GM18508 (cell line): ENCODE measurements around the gene HOXB1.

Experiments
- ATAC-seq: cut with Tn5 transposase; IDR thresholded peaks from one replicate; pipeline ENCODE4 v1.9.1; 2021; ENCODE audit warnings: moderate number of reproducible peaks; ENCODE audit not compliant: insufficient read depth, unreplicated experiment

Gene HOXB1

GRCh38 chr17:48530887-48531272 lies at the start of gene HOXB1:
Gene HOXB1 (minus strand): TSS chr17:48531011. CDS start chr17:48530904, 107 bp downstream.
- ATAC-seq = no peak

DNA sequence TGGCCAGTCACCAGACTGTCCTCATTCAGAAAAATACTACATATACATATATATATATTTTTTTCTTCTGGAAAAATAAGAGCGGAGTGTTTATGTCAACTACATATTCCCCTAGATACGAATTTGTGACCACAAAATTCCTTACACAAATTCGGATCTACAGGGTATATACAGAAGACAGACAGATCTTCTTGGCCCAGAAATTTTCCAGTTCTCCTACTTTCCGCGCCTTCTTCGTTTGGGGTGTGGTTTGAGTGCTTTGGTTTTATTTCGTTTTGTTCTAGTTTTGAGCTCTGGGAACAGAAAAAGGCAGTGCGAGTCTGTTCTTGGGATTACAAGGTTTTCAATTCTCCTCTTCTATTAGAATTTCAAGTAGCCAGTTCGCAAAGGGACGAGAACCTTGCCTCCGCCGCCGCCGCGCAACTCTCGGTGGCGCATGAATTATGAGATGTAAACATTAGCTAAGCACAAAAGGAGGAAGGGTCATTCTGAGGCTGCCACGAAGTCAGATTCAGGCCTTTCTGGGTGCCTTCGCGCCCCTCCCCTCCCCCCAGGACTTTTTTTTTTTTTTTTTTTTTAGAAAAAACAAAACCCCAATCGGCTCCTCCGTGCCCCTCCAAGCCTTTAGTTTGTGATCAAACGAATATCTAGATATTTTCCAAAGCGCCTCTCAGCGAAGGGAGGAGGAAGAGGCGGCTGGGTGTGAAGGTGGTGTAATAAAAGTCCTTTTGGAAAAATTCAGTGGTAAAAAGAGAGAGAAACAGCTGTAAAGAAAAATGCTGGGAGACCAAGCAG lies 49.1 kb upstream of the HOXB1 start:
- no peak for ATAC-seq

DNA sequence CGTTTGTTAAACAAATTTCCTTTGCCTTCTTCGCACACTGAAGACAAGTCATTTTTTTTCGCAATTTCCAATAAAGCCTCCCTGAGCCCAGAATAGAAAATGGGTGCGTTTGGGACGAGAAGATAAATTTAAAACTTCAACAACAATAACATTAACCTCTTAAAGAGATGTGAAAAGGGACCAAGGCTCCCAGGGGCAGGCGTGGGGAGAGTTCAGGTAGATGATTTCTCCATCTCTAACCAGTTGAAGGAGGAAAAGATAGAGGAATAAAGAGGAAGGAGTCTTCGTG lies 48.6 kb upstream of the HOXB1 start:
- ATAC-seq = no peak

DNA sequence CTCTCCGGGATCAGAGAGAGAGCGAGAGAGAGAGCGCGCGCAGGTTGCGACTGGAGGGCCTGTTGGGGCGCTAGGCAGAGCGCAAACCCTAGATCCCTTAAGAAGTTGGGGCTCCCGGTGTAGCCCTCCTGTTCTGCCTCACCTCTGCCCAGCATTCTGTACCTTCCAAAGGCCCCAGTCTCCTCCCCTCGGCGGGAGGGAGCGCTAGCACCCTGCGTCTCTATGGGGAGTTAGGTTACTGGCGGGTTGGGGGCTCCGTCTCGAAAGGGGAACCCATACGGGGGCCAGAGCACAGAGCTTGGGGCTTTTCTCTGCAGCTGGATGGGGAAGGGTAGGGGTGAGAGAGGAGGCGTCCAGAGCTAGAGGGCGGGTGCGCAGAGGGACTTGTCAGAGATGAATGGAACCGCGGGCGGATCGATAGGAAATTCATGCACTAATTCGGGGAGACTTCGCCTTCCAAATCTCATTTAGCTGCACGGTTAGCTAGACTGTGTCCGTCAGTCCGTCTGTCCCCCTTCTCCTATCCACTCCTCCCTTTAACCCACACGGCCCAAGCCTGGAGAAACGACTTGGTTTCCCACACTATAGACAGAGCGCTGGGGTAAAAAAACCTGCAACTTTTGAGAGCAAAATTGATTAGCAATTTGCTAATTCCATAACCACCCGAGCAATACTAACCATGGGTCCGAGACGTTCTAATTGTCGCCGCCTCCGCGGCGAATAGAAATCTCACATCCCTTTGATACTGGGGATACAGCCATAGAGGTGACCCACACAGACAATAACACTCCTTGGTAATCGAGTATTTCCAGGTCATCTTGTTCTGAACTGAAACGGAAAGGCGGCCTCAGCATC lies 48.0 kb upstream of the HOXB1 start:
- no peak for ATAC-seq

DNA sequence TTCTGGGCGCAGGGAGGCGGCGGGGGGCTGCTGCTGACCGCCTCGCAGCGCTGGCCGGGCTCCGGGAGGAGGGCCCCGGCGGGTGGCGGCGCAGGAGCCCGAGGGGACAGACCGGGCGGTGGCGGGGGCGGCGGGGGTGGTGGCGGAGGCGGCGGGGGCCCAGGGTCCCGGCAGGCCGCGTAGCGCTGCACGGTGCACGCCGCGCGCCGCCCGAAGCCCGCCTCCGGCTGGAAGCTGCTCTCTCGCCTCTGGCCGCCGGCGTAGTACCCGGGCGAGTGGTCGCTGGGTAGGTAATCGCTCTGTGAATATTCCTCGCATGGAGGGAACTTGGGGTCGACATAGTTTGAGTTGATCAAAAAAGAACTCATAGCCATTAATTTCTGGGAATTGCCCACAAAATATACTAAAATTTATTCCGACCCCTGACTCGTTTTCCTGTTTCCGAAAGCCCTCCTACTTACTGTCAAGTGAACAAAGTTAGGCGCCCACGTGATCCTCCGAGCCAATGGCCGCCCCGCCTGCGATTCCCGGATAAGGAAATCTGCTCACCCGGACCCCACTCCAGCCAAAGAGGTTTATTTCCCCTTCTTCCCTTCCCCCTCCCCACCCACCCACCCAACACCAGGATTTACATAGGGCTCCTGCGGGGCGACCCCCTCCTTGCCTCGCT lies 47.3 kb upstream of the HOXB1 start, which contains the start of gene HOXB4:
Gene HOXB4 (minus strand): TSS at position 405 of the 670 bp plus-strand sequence. CDS start 31 bp downstream, at position 374.
- no peak for ATAC-seq

GRCh38 chr17:48577330-48577945 lies 46.6 kb upstream of the HOXB1 start:
- ATAC-seq = no peak

DNA sequence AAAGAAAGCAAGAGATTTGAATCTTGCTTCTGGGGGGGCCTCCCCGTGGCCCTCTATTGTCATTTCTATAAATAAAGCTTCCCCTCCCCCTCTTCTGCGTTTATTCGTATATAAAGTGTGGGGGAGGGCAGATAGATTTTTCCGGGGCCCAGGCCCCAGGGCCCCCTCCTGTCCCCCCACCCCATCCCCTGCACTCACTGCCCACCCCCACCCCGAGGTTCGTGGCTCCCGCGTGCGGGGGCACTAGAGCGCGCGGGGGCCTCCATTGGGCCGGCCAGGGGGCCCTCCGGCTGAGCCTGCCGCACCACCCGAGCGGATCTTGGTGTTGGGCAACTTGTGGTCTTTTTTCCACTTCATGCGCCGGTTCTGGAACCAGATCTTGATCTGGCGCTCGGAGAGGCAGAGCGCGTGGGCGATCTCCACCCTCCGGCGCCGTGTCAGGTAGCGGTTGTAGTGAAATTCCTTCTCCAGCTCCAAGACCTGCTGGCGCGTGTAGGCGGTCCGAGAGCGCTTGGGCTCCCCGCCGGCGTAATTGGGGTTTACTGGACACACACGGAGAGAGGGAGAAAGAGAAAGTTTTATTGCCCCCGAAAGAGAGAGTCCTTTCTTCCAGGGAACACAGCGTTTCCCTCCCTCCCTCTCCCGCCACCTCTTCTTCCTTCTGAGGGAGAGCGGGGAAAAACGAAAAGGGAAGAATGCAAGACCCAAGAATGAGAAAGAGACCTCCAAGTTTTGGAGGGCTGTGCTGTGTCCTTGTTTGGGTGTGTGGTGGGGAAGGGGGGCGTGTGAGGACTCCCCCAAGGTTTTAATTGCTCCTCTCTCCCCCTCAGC lies 45.9 kb upstream of the HOXB1 start:
- ATAC-seq = no peak

DNA sequence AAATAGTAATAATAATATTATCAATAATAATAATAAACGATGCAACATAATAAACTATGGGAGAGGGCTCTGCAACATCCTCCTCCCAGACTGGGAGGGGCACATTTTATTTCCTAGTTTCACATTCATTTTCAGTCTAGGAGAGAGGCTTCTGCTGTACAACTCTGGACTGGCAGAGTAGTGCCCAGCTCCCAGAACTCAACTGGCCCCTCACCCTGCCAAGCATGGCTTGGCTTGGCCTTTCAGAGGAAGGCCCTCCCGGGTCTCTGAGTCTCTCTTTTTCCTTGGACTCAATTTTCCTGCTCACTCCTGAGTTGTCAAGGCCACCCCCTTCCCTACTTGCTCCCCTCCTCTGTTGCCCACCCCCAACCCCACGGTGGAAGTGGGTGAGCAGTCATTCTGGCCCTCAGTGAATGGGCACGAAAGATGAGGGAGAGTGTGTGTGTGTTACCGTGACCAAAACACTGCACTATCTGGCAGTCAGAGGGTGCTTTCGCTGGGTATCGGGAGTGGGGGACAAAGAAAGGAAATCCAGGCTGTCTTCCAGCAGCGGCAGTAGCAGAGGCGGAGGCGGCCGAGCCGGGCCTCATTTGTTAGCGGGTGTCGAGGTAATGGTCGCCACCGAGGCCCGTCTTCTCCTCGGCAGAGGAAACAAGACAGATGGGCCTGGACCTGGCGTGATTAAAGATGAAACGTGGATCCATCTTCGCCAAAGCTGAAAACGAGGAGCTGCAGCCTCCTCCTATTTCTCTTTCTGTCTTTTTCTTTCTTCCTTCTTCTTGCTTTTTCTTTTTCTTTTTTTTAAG lies 45.1 kb upstream of the HOXB1 start:
- no peak for ATAC-seq

GRCh38 chr17:48575066-48575582 lies 44.3 kb upstream of the HOXB1 start:
- ATAC-seq = no peak

GRCh38 chr17:48574505-48575065 lies 43.8 kb upstream of the HOXB1 start:
- no peak for ATAC-seq

DNA sequence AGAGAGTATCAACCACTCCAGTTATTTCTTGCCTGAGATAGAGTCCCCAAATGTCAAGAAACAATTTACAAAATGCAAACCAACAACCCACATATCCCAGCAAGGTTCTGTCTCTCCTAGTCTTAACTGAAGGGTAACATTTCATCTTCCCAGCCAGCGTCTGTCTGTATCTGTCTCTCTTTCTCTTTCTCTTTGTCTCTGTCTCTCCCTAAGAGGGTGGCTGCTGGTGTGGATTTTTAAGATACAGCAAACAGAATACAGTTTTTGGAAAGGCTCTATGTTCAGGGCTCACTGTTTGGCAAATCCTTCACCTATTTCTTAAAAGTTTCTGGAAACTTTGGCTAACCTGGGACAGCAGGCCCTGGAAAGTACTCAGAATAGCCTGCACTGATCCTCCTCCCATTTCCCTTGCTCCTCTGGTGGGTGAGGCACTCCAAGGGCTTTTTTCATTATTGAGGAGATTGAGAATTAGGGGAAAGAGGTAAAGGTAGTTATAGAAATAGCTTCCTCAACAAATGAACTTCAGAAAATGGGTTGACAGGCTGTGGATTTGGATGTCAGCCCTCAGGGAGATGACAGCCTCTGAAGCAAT lies 41.1 kb upstream of the HOXB1 start:
- ATAC-seq = no peak

- no peak for ATAC-seq
These were observed 40.4 kb upstream of the HOXB1 start for GRCh38 chr17:48571024-48571818.

- ATAC-seq = no peak
These were observed 39.7 kb upstream of the HOXB1 start for GRCh38 chr17:48570325-48571023.

DNA sequence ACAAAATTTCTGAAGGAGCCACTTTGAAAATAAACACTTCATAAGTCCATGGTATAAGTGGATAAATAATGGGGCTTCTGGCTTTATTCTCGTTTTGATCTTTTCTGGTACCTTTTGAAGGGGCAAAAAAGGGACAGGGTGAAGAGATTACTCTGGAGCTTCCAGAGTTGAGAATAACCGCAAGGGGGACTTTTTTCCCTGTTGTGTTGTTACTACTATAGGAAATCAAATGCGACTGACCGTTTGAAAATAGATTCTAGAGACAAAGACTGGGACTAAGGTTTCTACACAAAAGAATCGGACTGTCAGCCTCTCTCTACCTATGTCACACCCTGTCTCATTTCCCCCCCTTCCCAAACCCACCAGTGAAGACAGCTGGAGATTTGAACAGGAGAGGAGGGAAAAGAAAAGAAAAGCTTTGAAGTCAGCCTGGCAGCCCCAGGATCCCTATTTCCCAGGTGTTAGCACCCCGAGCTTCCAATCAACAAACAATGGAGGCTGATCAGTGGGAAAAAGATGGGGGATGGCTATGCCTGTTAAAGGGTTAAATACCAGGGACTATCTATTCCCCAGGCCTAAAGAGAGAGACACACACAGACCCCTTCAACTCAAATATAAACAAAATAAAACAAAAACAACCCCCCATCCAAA lies 39.0 kb upstream of the HOXB1 start:
- ATAC-seq = no peak

GRCh38 chr17:48569240-48569582 lies 38.4 kb upstream of the HOXB1 start:
- no peak for ATAC-seq

- no peak for ATAC-seq
These were observed 37.9 kb upstream of the HOXB1 start for GRCh38 chr17:48568499-48569239.
